HepG2 (cell line): ENCODE data around the gene CES2. TPM values are rescaled to one million over a fixed set of nuclear protein-coding genes. Genes with fewer than 3 reads are reported as not detected.
A peak's percentile ranks its signal among the peaks of the same experiment; 100 is the strongest.

Experiments used
- AHR ChIP-seq: IDR thresholded peaks from 2 replicates; pipeline ENCODE4 v1.6.1; 2018; ENCODE audit warnings: missing genetic modification reagents, missing compliant biosample characterization
- CBX2 ChIP-seq, 2 experiments: fragments of 200-600 bp in 1 of 2; sonication (generic); formaldehyde crosslinking in 1 of 2; IDR thresholded peaks; 2 replicates each; pipeline versions ENCODE4 v1.7.0 to v1.8.1; 2018 to 2022; ENCODE audit warnings: low read depth in 2 of 2, low read length in 1 of 2, mild to moderate bottlenecking in 1 of 2, missing genetic modification reagents in 1 of 2
- CHCHD3 ChIP-seq: sonication (generic); formaldehyde crosslinking; IDR thresholded peaks from 2 replicates; pipeline ENCODE4 v1.8.0; 2022; ENCODE audit warnings: mild to moderate bottlenecking, missing genetic modification reagents, moderate library complexity
- DMTF1 ChIP-seq: sonication (generic); formaldehyde crosslinking; IDR thresholded peaks from 2 replicates; pipeline ENCODE4 v1.4.0; 2020; ENCODE audit warnings: mild to moderate bottlenecking, missing genetic modification reagents
- FOSL1 ChIP-seq: sonication (generic); formaldehyde crosslinking; IDR thresholded peaks from 2 replicates; pipeline ENCODE4 v1.9.0; 2021; ENCODE audit warnings: missing genetic modification reagents, borderline replicate concordance
- MED1 ChIP-seq: sonication (generic); formaldehyde crosslinking; IDR thresholded peaks from 2 replicates; pipeline ENCODE4 v1.4.0; 2020; ENCODE audit warnings: missing genetic modification reagents
- MLLT10 ChIP-seq: sonication (generic); formaldehyde crosslinking; IDR thresholded peaks from 2 replicates; pipeline ENCODE4 v1.4.0; 2020; ENCODE audit warnings: missing genetic modification reagents
- NAIF1 ChIP-seq: sonication (generic); formaldehyde crosslinking; IDR thresholded peaks from 2 replicates; pipeline ENCODE4 v1.5.0; 2020; ENCODE audit warnings: mild to moderate bottlenecking, missing genetic modification reagents, borderline replicate concordance
- PAX8 ChIP-seq: sonication (generic); formaldehyde crosslinking; IDR thresholded peaks from 2 replicates; pipeline ENCODE4 v1.8.0; 2022; ENCODE audit warnings: mild to moderate bottlenecking, missing genetic modification reagents, borderline replicate concordance
- RBAK ChIP-seq: sonication (generic); formaldehyde crosslinking; IDR thresholded peaks from 2 replicates; pipeline ENCODE4 v1.5.1; 2020; ENCODE audit warnings: mild to moderate bottlenecking, missing genetic modification reagents
- STAG1 ChIP-seq: sonication (generic); formaldehyde crosslinking; IDR thresholded peaks from 2 replicates; pipeline ENCODE4 v1.4.0; 2020; ENCODE audit warnings: missing genetic modification reagents
- YEATS4 ChIP-seq: sonication (generic); formaldehyde crosslinking; IDR thresholded peaks from 2 replicates; pipeline ENCODE4 v1.4.0; 2020; ENCODE audit warnings: missing genetic modification reagents, borderline replicate concordance
- ZNF101 ChIP-seq: sonication (generic); formaldehyde crosslinking; IDR thresholded peaks from 2 replicates; pipeline ENCODE4 v1.4.0; 2020; ENCODE audit warnings: mild to moderate bottlenecking, low read depth, missing genetic modification reagents, borderline replicate concordance
- ZNF280D ChIP-seq: sonication (generic); formaldehyde crosslinking; IDR thresholded peaks from 2 replicates; pipeline ENCODE4 v1.5.1; 2020; ENCODE audit warnings: mild to moderate bottlenecking, missing genetic modification reagents
- ZNF335 ChIP-seq: sonication (generic); formaldehyde crosslinking; IDR thresholded peaks from 2 replicates; pipeline ENCODE4 v1.4.0; 2020; ENCODE audit warnings: missing genetic modification reagents
- ZNF383 ChIP-seq: sonication (generic); formaldehyde crosslinking; IDR thresholded peaks from 2 replicates; pipeline ENCODE4 v1.4.0; 2020; ENCODE audit warnings: missing genetic modification reagents, mild to moderate bottlenecking, borderline replicate concordance
- ZNF558 ChIP-seq: sonication (generic); formaldehyde crosslinking; IDR thresholded peaks from 2 replicates; pipeline ENCODE4 v1.9.0; 2022; ENCODE audit warnings: mild to moderate bottlenecking, missing genetic modification reagents, borderline replicate concordance
- ZNF605 ChIP-seq: sonication (generic); formaldehyde crosslinking; IDR thresholded peaks from 2 replicates; pipeline ENCODE4 v1.8.0; 2022; ENCODE audit warnings: mild to moderate bottlenecking, missing genetic modification reagents
- ZNF737 ChIP-seq: sonication (generic); formaldehyde crosslinking; IDR thresholded peaks from 2 replicates; pipeline ENCODE4 v1.5.0; 2020; ENCODE audit warnings: missing genetic modification reagents, mild to moderate bottlenecking, borderline replicate concordance
- ZSCAN5A ChIP-seq: sonication (generic); formaldehyde crosslinking; IDR thresholded peaks from 2 replicates; pipeline ENCODE4 v1.8.0; 2022; ENCODE audit warnings: mild to moderate bottlenecking, missing genetic modification reagents, borderline replicate concordance
- polyA plus RNA-seq, 8 experiments: library from polyadenylated mRNA; depleted of rRNA in 3 of 8; stranded (reverse) in 7 of 8; unstranded in 1 of 8; fragments of >200 nt; fragmentation: Illumina TruSeq in 4 of 8; extraction: Trizol in 4 of 8; gene quantifications; 2 replicates each; pipeline versions ENCODE4 v1.2.1 to v1.2.3, GENCODE V29; 2011 to 2016; ENCODE audit warnings: low read depth in 4 of 8, missing spikeins in 1 of 8, mixed read lengths in 1 of 8; ENCODE audit not compliant: insufficient read depth in 1 of 8
- total RNA-seq, 5 experiments: library from RNA; depleted of rRNA; stranded (reverse); fragments of >200 nt; fragmentation: Illumina TruSeq; extraction: Trizol; gene quantifications; 2 replicates each; pipeline ENCODE4 v1.2.3, GENCODE V29; 2016; ENCODE audit warnings: low read depth in 1 of 5

The CES2 gene
- total and polyA plus RNA-seq, 2 of the 13 experiments (the other 11 are each of a cell fraction or from before 2014, with no cell fraction given), result 50.6 to 63.8 TPM

- TF ChIP-seq ZNF280D, result peak; percentile 82
- peak; percentile 91 for TF ChIP-seq NAIF1 (CRISPR knock-in tag)
- peak; percentile 88; the same call in 1 of the 2 replicates for TF ChIP-seq AHR
- TF ChIP-seq ZNF101, result no peak
- peak; percentile 49; the same call in 1 of the 2 replicates for TF ChIP-seq MLLT10 (CRISPR knock-in tag)
- no peak for TF ChIP-seq DMTF1
- TF ChIP-seq RBAK, result no peak
- peak; percentile 21; the same call in 1 of the 2 replicates for TF ChIP-seq STAG1 (CRISPR knock-in tag)
- peak; percentile 64; the same call in 1 of the 2 replicates for TF ChIP-seq PAX8 (CRISPR knock-in tag)
- TF ChIP-seq YEATS4 (CRISPR knock-in tag), result peak; percentile 98
- TF ChIP-seq FOSL1 (CRISPR knock-in tag), result no peak; the same call in 1 of the 2 replicates
- no peak for TF ChIP-seq CBX2 (IDR thresholded peaks at IDR 0.05; ENCODE audit: low read depth, low read length)
- no peak for TF ChIP-seq CBX2 (CRISPR knock-in tag; IDR thresholded peaks at IDR 0.05; ENCODE audit: low read depth)
- TF ChIP-seq CHCHD3 (CRISPR knock-in tag), result peak; percentile 59; the same call in 1 of the 2 replicates
- no peak; the same call in 1 of the 2 replicates for TF ChIP-seq ZSCAN5A (CRISPR knock-in tag)
- TF ChIP-seq ZNF558 (CRISPR knock-in tag), result peak; percentile 88
- peak; percentile 87 for TF ChIP-seq MED1 (CRISPR knock-in tag)
- no peak for TF ChIP-seq ZNF335 (CRISPR knock-in tag)
- no peak for TF ChIP-seq ZNF737
- no peak for TF ChIP-seq ZNF383 (CRISPR knock-in tag)
- TF ChIP-seq ZNF605, result peak; percentile 99
Observed at GRCh38 chr16:66934138-66934838, 1.0 kb upstream of the CES2 start, which contains the start of gene CIAO2B (continued).
